Kidney (tissue), 14 donors: ENCODE results near the gene NSMF. TPM values are rescaled to one million over a fixed set of nuclear protein-coding genes. Genes with fewer than 3 reads are reported as not detected.

Experiments used
- DNase-seq, 5 donors: peaks; one replicate each; pipeline ENCODE4 v3.0.0-alpha.2; 2013 to 2020
- FAIRE-seq: peaks from 2 replicates; lab custom pipeline; 2012; peaks lifted over from hg19 to GRCh38; lab: Jason Lieb, UNC
- H3K27ac ChIP-seq, 2 donors: one replicate each; pipeline ENCODE4 v1.7.0; 2013; ENCODE audit warnings: low read depth in 2 of 2, low read length in 2 of 2, inconsistent platforms in 1 of 2
- H3K27me3 ChIP-seq: one replicate; pipeline ENCODE4 v1.7.1; 2013; ENCODE audit warnings: low read length, inconsistent platforms; ENCODE audit not compliant: control insufficient read depth, insufficient read depth
- H3K36me3 ChIP-seq, 3 donors: one replicate each; pipeline versions ENCODE4 v1.7.0 to v1.7.1; 2013; ENCODE audit warnings: low read length in 3 of 3, control low read depth in 1 of 3, inconsistent platforms in 1 of 3; ENCODE audit not compliant: insufficient read depth in 3 of 3, control insufficient read depth in 2 of 3
- H3K4me1 ChIP-seq, 3 donors: one replicate each; pipeline versions ENCODE4 v1.7.0 to v1.7.1; 2013; ENCODE audit warnings: low read length in 3 of 3, inconsistent platforms in 1 of 3, low read depth in 1 of 3; ENCODE audit not compliant: control insufficient read depth in 2 of 3, insufficient read depth in 2 of 3
- H3K4me3 ChIP-seq, 3 donors: one replicate each; pipeline versions ENCODE4 v1.7.0 to v1.8.1; 2013; ENCODE audit warnings: low read length in 3 of 3, control low read depth in 1 of 3, inconsistent platforms in 1 of 3
- H3K9ac ChIP-seq, 3 donors: one replicate each; pipeline versions ENCODE4 v1.7.0 to v1.7.1; 2013; ENCODE audit warnings: low read length in 3 of 3, control low read depth in 1 of 3, inconsistent platforms in 1 of 3
- H3K9me3 ChIP-seq, 3 donors: one replicate each; pipeline versions ENCODE4 v1.7.0 to v1.7.1; 2013; ENCODE audit warnings: low read length in 3 of 3, control low read depth in 1 of 3, inconsistent platforms in 1 of 3; ENCODE audit not compliant: control insufficient read depth in 2 of 3, insufficient read depth in 1 of 3
- intact Hi-C: fragments of 100-400 bp; cut with DNase I; formaldehyde crosslinking; loops from one replicate; pipeline ENCODE4 v1.11.1; 2022
- polyA plus RNA-seq: library from polyadenylated mRNA; stranded (reverse); fragments of 350-450 nt; fragmentation: Illumina TruSeq; extraction: RNeasy Lipid Tissue Mini Kit (QIAGEN cat#74804); gene quantifications from one replicate; pipeline ENCODE4 v1.2.3, GENCODE V29; 2014; ENCODE audit warnings: low read depth, low replicate concordance; ENCODE audit not compliant: insufficient read depth
- total RNA-seq: library from RNA; stranded (reverse); fragmentation: NEBNext Ultra II Directional; extraction: Animal tissue kit (Norgen Biotek cat#: 25700); gene quantifications from one replicate; pipeline ENCODE4 v1.2.1, GENCODE V29; 2021
- TF ChIP-seq, protein P1 (sequence below): IDR thresholded peaks from 3 replicates; pipeline ENCODE4 v1.5.1; 2012; ENCODE audit warnings: mild to moderate bottlenecking, moderate library complexity, borderline replicate concordance; ENCODE audit not compliant: insufficient read depth; ENCODE audit errors: extremely low read depth
- donor health status: control.
- donor health status: control.
- donor health status: control.
- donor health status: control.
- donor health status: control.
- donor health status: DM: yes; HTN: yes; CAD: no.
- donor health status: Normal renal cell carcinoma (clear cell type).

NSMF gene
- total and polyA plus RNA-seq, 2 donors from 2014 or later = 32.7 to 49.5 TPM

DNA sequence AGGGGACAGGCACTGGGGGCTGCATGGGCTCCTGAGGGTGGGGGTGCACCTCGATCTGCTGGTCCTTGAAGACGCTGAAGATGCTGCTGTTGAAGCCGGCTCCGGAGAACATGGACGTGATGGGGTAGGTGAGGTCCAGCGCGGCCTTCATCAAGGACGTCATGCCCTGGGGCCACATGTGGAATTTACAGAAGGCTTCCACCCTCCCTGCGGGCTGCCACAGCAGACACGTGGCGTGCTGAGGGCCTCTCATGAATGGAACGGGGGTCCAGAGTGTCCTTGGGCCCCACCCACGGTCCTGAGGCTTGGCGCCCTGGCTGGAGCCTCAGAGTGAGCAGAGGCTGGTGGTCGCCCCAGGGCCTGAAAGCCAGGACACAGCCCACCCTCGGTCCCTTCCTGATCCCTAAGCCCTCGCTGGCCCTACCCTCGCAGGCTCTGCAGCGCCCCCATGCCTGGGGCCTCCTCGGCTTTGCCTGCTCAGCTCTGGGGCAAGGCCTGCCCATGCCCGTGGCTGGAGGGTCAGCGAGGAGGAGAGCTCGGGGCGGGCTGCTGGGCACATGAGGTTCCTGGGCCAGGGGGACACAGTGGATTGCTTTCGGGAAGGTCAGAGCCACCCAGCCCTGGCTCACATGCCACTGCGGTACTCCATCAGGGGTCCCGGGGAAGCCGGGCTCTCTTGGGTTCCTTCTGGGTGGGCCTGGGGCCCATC is 5.3 kb upstream of the NSMF start:
- intact Hi-C loops = no loop called here
- DNase-seq = peak in 2 of 5 donors; percentile 35 to 67
- TF ChIP-seq, protein P1, sequence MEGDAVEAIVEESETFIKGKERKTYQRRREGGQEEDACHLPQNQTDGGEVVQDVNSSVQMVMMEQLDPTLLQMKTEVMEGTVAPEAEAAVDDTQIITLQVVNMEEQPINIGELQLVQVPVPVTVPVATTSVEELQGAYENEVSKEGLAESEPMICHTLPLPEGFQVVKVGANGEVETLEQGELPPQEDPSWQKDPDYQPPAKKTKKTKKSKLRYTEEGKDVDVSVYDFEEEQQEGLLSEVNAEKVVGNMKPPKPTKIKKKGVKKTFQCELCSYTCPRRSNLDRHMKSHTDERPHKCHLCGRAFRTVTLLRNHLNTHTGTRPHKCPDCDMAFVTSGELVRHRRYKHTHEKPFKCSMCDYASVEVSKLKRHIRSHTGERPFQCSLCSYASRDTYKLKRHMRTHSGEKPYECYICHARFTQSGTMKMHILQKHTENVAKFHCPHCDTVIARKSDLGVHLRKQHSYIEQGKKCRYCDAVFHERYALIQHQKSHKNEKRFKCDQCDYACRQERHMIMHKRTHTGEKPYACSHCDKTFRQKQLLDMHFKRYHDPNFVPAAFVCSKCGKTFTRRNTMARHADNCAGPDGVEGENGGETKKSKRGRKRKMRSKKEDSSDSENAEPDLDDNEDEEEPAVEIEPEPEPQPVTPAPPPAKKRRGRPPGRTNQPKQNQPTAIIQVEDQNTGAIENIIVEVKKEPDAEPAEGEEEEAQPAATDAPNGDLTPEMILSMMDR = no peak

DNA sequence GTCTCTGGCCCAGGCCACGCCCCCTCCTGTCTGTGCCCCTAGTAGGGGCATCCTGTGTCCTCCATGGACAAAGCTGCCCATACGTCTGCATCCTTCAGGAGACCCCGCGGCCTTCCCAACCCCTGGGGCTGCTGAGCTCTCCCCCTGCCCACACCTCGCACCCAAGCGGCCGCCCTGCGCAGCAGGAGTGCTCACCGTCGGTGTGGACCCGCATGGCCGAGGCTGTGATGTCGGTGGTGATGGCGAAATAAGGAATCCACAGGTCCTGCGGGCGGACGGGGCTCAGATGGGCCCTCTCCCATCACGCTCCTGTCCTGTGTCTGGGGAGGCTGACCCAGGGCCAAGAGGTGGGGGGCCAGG is 4.8 kb upstream of the NSMF start:
- H3K4me1 ChIP-seq = peaks cover 0 to 6% (median 0%) of the 10 kb centered on the region in 3 donors
- no peak overlapping the region for H3K4me3 ChIP-seq
- no peak overlapping the region for H3K9ac ChIP-seq
- no peak for FAIRE-seq
- intact Hi-C loops = no loop called here
- peak in 1 of 5 donors; percentile 72 for DNase-seq
- no peaks in the 10 kb centered on the region for H3K27me3 ChIP-seq
- H3K9me3 ChIP-seq = no peaks in the 10 kb centered on the region
- TF ChIP-seq, protein P1 = no peak
- H3K36me3 ChIP-seq = no peaks in the 10 kb centered on the region
- no peak overlapping the region for H3K27ac ChIP-seq

More for the DNA sequence above, 5.3 kb upstream of the NSMF start:
- no peaks in the 10 kb centered on the region for H3K36me3 ChIP-seq
- no peaks in the 10 kb centered on the region for H3K9me3 ChIP-seq
- no peak overlapping the region for H3K4me3 ChIP-seq
- FAIRE-seq = no peak
- H3K27ac ChIP-seq = no peak overlapping the region
- H3K9ac ChIP-seq = no peak overlapping the region
- H3K27me3 ChIP-seq = no peaks in the 10 kb centered on the region
- peaks cover 0 to 4% (median 0%) of the 10 kb centered on the region in 3 donors for H3K4me1 ChIP-seq

DNA sequence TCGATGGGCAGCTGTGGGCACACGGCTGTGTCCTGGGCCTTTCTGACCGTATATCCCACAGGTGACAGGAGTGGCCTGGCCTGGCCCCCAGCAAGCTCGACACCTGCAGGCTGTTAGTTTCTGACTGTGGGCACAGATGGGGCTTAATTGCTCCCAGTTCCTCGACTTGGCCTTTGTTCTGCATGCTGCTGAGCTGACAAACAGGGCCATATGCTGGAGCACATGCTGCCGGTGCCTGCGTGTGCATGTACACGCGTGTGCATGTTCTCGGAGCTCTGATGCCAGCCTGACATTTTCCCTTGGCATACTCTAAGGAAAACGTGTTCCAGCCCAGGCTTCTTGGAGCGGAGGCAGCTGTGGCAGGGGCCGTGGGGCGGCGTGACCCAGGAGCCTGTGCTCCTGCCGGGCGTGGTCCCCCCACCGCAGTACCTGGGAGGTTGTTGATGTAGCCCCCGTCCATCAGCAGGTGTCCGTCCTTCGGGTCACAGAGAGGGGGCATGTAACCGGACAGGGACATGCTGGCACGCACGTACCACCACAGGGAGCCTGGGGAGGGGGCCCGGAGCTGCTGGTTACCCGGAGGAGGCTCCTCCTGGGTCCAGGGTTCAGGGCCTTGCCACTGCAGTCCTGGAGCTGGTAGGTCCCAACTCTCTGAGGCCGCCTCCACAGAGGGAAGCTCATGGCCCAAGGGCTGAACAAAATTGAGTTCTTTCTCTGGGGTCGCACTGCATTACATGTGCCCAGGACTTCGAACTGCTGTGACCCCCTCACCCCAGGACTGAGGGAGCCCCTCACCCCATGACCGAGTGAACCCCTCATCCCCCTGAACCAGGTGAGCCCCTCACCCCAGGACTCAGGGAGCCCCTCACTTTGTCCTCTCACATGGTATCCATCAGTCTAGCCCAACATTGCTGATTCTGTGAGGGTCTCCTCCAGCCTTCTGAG is 4.1 kb upstream of the NSMF start:
- H3K27ac ChIP-seq = no peak overlapping the region
- no peaks in the 10 kb centered on the region for H3K27me3 ChIP-seq
- H3K36me3 ChIP-seq = no peaks in the 10 kb centered on the region
- intact Hi-C loops = no loop called here
- H3K4me1 ChIP-seq = peaks cover 0 to 8% (median 0%) of the 10 kb centered on the region in 3 donors
- H3K9ac ChIP-seq = no peak overlapping the region
- no peaks in the 10 kb centered on the region for H3K9me3 ChIP-seq
- no peak overlapping the region for H3K4me3 ChIP-seq
- DNase-seq (peak in 2 of 5 donors; percentile 43 to 73), FAIRE-seq (no peak)
- TF ChIP-seq, protein P1 = no peak
